Peyer's patch (tissue), 4 donors: ENCODE measurements around the gene ICA1.

Source experiments
- CTCF ChIP-seq, 6 experiments: fragments of 450-650 bp in 4 of 6; fragments of 200-600 bp in 2 of 6; sonication (generic) in 1 of 6; IDR thresholded peaks; one replicate each; pipeline ENCODE4 v1.5.1; 2017 to 2019; ENCODE audit warnings: antibody characterized with exemption in 6 of 6, mild to moderate bottlenecking in 3 of 6, moderate library complexity in 1 of 6
- POLR2A ChIP-seq, 2 donors: fragments of 450-650 bp; IDR thresholded peaks; one replicate each; pipeline ENCODE4 v1.5.1; 2017; ENCODE audit warnings: antibody characterized with exemption in 2 of 2, mild to moderate bottlenecking in 2 of 2, moderate library complexity in 2 of 2

- no peak for TF ChIP-seq CTCF (IDR thresholded peaks at IDR 0.05)
- TF ChIP-seq POLR2A (IDR thresholded peaks at IDR 0.05) = no peak
Measured at GRCh38 chr7:8082762-8083161, 179.2 kb downstream of the ICA1 start.
